Stimulated activated CD8-positive, alpha-beta memory T cell treated with anti-CD3 and anti-CD28 coated beads, Interleukin-4, amount 100 ng/mL, for 24 hours (primary cell): ENCODE data around the gene NAA60.

Experiments
- DNase-seq: peaks from one replicate; pipeline ENCODE4 v3.0.0-alpha.2; 2020; ENCODE audit warnings: low read depth

NAA60 gene

DNA sequence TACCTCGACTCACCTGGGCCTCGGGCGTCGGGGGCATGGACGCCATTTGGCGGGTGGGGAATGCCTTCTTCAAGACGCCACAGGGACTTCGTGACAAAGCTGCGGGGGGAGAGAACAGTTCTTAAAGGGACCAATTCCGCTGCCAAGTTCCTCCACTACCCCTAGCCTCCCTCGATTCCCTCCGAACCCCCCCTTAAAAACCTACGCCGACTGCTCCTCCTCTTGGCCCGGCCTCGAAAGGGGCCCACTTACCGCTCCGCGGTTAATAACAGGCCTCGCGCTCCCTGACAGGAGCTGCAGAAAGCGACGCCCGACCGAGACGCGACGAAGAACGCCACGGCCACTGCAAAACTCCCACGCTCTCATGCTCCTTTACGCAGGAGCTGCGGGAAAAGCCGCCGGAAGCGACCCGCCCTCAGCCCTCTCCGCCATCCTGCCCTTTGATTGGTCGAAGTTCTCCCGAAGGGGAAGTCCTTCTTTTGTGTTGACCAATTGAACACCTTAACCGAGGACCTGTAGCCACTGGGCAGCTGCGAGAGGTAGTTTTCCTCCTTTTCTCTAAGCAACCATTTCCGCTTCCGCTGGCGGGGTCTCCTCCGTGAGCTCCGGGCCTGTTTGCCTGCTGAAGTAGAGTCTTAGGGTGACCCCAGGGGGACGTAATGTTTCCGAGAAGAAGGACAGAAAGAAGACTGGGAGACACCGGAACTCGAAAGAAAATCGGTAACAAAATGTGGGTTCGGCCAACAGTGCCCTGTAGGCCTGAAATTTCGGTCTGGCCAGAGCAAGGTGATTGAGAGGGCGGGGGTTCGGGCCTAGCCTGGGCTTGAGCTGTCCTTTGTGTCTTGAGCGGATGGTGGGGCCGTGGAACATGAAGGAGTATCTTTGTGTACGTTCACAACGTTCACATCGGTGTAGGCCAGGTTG lies at the start of gene NAA60, which contains the start of gene ZNF597:
NAA60 (plus strand) TSS at position 573 of the 924 bp plus-strand sequence. CDS start 32,548 bp downstream, outside the sequence.
ZNF597 (minus strand) TSS at position 397 of the 924 bp plus-strand sequence; CDS start at position 46, 351 bp downstream.
- DNase-seq, result peak; percentile 61

DNA sequence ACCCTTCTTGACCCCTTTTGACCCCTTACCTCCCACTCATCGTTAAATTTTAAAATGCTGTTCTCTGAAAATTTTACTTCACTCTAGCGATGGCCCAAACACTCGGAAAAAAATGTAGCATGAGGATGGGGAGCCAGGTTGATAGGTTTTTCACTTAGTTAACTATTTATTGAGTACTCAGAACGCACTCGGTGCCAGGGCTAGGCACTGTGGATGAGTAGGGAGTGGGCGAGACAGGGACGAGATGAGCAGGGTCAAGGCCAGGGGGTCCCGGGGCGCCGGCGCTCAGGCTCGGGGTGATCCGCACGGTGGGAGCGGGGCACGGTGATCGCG lies 43.1 kb upstream of the NAA60 start:
- DNase-seq, result no peak

DNA sequence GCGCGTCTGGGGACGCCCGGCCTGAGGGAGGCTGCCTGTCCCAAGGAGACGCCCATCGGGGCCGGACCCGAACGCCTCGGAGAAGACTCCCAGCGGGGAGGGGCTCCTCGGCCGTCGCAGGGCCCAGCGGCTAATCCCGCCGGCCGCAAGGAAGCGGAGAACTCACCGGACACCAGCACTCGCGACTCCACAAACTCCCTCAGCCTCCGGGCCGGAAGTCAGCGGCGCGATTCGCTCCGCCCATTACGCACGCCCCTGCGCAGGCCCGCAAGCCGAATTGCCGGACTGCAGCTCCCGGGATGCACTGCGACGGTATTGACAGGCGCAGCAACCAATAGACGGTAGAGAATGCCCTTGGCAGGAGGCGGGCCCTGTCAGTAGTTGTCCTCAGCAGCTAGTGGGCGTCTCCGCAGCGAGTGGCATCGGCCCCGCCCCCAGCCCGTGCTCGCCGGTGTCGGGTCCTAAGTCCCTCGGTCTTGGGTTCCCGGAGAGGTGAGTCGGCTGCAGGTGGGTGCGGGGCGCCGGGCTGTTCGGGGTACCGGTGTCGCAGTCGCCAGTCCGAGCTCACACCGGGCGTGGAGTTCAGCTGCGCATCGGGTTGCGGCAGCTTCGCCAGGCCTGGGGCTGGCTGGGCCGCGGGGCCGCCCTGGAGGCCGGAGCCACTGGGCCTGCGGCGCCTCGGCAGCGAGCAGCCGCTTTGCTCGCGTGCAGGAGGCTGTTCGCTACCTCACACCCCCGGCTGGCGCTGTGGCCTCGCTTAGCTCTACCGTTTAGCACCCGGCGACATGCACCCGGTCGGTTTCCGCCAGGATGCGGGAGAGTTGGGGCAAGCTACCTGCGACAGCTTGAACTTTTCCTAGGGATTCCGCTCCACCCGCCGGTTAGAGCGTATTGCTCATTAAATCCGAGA lies 42.4 kb upstream of the NAA60 start, which contains the start of the genes ZNF174 and ZSCAN32:
ZNF174 (plus strand) TSS at position 437 of the 910 bp plus-strand sequence. CDS start 790 bp downstream, outside the sequence.
ZSCAN32 (minus strand) TSS at position 226 of the 910 bp plus-strand sequence. CDS start 3,447 bp downstream, outside the sequence.
- DNase-seq, result peak; percentile 97

DNA sequence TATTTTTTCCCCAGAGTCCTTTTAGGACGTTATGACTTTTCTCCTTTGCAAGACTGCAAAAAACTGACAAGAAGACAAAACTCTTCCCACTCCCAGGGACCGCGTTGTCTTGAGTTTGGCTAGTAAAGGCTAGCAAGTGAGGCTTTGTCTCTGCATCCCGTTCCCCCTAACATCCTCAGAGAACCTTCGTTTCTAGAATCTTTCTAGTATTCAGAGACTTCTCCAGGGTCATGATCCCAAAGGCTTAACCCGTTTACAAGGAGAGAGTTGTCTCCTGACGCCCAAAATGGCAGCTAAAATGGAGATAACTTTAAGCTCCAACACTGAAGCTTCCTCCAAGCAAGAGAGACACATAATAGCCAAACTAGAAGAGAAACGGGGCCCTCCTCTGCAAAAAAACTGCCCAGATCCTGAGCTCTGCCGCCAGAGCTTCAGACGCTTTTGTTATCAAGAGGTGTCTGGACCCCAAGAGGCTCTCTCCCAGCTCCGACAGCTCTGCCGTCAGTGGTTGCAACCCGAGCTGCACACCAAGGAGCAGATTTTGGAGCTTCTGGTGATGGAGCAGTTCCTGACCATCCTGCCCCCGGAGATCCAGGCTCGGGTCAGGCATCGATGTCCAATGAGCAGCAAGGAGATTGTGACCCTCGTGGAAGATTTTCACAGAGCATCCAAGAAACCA lies 41.6 kb upstream of the NAA60 start:
- DNase-seq, result no peak

DNA sequence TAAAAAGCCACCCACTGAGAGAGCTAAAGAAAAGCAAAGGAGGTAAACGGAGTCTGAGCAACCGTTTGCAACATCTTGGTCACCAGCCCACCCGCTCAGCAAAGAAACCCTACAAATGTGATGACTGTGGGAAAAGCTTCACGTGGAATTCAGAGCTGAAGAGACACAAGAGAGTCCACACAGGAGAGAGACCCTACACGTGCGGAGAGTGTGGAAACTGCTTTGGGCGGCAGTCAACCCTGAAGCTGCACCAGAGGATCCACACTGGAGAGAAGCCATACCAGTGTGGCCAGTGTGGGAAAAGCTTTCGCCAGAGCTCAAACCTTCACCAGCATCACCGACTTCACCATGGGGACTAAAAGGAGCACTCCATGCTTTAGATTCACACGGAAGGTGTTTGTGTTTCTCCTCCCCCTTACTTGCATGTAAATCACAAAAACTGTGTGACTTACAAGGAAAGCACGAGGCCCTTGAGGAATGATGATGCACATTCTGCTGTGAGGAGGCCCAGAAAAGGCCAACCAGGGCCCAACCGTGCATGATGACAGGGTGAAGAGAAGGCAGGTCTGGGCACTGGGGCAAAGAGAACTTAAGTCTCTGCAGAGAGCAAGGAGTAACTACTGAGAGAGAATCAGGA lies 34.8 kb upstream of the NAA60 start:
- DNase-seq, result no peak

DNA sequence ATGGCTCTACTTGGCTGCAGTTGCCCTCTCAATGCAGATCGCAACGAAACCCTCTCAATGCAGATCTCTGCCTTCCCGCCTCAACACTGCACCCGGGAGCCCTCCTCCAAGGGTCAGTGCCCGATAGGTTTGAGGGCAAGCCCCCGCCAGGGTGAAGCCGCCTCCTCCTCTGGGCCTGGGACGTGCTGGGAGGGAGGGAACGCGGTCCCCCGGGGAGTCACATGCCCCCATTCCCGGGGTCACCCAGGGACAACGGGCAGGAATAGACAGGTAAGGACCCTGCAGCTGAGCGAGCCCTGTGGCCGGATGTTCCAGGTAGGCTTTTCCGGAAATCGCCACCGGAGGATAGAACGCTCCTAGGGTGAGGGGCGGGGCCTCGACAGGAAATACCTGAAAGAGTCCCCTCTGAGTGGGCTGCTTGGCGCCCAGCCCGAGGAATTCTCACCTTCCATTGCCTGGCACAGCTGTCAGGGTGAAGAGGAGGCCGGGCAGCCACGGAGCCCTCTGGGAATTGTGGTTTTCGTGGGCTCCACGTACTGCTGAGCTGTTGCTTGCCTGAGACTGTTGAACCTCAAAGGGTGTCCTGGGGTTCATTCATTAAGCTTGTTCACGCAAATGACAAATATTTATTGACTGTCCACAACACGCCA lies 29.6 kb upstream of the NAA60 start:
- DNase-seq, result no peak

DNA sequence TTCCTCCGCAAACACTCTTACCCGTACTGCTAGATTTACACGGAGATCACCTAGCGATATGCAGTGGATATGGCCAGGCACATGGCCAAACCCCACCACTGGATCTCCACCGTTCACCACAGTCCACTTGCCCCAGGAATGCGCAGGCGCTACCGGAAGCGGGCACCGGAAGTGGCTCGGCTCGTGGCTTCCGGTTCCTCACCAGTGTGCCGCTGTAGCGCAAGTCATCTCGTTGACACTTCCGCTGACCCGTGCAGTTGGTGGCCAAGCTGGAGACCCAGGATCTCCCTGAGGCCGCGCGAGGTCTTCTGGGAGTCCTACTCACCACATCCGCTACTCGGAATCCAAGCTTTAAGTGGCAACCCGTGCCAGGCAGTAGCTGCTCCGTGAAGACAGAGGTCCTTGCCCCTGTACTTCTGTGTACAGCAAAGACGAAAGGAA lies 11.7 kb upstream of the NAA60 start:
- DNase-seq, result peak; percentile 60

DNA sequence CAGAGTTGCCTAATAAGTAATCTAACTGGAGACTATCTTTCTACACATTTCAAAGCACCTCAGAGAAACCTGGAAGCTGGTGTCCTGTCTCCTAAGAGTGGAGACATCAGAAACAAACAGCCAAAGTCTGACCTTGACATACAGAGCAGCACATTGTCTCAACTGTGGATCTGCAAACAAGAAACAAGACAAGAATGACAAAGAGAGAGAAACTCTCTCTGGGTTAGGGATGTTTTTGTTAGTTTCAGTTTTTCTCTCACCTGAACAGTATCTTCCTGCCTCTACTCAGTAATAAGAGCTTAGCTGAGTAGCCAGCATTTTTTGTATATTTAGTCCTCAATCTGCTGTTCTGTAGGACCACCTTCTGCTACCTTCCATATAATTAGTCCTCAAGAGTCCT lies 9.1 kb upstream of the NAA60 start:
- DNase-seq, result no peak

DNA sequence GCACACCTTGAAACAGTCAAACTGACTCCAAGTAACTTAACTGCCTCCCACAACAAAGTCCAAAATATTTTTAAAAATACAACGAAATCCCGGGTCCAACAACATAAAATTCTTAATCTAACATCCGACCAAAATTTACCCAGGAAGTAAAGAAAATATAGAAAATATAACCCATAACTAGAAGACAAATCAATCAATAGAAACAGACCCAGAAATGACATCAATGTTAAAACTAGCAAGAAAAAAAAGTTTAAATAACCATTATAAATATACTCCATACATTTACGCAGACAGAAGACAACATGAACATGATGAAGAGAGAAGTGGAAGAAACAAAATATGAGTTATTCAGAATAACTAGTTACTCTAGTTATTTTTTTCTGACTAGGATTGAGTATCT lies 3.8 kb upstream of the NAA60 start:
- no peak for DNase-seq

DNA sequence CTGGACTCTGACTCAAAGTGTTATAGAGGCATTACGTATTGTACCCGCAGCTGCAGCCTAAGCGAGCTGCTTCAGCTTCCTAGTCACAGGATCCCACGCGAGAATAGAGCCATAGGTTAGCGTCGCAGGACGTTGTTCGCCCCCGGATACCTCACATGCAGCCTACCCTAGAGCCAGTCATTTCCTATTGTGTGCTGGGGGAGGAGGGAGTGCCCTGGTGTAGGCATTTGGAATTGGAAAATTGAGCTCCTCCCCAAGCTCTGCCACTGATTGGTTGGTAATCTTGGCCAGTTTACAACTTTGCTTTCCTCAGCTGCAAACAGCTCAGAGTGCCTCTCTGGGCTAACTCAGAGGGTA lies 530 bp downstream of the NAA60 start:
- no peak for DNase-seq

DNA sequence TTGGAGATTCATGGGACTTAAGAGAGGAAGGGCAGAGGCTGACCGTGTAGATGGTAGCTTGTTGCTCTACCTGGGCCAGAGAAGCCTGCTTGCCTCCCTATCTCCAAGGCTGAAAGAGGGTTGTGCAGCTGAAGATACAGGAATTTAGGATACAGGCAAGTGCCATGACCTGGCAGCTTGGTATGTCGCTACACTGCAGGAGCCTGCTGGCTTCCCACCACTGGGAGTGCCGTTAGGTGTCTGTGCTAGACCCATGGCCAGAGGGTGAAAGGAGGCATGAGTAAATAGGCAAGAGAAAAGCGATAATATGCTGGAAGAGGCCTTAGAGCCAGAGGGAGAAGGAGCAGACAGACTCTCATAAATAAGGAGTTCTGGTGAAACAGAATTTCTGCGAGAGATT lies 10.6 kb downstream of the NAA60 start:
- DNase-seq, result no peak

DNA sequence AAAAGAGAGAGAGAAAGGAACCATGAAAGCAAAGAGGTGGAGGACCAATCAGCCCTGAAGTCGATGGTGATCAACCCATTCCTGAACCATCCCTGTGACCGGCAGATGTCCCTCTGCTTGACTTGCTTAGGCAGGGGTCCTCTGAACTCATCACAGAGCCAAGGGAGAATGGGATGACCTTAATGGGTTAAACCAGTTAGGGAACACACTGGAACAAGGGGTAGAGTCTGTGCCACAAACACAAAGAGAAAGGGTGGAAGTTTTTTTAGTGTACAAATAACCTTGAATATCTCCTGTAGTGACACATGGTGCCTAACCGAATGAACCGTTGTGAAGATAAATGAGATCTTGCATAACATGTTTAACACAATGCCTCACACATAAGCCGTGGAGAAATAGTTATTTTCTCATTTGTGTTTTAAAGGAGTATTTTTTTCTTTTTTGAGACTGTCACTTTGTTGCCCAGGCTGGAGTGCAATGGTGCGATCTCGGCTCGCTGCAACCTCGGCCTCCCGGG lies 11.2 kb downstream of the NAA60 start:
- DNase-seq, result no peak

DNA sequence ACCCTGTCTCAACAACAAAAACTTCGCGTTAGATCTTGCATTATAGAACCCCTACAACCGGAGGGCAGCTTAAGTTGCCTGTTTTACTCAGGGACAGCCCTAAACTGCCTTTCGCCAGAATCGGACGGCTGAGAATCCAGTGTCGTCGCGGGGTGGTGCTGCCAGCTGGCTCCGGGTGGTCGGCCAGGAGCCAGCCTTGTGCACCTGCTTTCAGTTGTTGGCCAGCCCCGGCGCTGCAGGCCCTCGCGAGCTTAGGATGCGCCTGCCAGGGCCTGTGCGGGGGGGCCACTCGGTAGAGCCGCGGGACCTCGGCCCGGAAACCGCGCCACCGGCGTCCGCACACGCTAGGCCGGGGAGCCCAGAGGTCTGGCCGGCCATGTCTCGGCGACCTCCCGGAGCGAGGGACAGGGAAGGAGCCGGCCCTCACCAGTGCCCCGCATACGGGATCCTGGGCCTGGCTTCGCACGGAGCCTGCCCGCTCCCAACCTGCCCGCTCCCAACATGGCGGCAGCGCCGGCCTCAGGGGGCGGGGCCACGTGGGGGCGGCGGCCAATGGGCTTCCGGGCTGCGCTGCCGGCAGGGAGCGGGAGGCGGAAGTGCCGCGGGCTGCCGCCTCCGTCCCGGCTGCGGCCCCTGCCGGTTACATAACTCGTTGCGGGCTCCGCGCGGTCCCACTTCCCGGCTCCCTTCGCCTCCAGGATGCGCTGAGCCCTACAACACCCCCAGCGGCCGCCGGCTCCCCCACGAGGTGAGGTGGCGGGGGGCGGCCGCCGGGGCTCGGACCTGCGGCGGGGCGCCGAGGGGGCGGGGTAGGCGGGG lies 14.2 kb downstream of the NAA60 start:
- peak; percentile 82 for DNase-seq

DNA sequence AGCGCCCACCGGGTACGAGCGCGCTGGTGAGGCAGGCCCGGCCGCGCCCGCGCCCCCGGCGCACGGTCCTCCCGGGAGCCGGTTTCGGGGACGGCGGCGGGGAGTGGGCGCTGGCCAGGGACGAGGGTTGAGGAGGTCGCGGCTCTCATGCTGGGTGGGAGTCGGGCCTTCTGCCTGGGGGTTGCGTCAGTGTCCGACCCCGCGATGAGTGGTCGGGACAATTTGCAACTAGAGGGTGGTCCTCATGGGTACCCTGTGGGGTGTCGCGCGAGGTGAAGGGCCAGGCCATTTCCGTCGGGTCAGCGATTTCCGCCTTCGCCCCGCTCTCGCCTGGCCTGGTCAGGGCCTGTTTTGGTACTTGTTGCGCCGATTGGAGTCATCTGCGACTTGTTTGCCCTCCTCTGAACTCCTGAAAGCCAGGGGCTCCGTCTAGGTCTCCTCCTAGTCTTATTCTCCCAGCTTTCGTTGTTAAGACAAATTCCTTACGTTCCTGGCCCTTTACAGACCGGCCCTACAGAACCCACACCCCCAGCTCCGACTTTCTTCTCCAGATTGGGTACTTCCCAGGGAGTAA lies 14.9 kb downstream of the NAA60 start:
- DNase-seq, result no peak

DNA sequence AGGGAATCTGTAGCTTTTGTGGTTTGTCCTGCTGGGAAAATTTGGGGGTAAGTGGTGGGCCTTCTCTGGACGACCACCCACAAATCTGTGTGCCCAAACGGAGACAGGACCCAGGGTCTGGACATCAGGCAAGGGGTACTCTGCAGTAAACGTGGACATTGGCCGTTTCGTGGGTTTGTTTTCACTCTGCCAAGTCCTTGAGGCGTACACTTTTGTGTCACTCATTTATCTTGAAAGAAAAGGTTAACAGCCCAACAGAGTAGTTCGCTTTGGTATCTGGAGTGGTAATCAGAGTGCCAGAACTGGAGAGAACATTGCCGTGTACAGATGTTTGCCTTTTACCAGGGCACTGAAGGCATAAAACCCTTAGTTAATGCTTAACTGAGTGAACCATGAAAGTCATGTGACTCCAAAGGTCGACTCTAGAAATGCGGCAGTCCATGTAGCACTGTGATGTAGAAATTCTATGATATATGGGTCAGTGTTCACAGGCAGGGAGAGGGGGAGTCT lies 15.4 kb downstream of the NAA60 start:
- no peak for DNase-seq

DNA sequence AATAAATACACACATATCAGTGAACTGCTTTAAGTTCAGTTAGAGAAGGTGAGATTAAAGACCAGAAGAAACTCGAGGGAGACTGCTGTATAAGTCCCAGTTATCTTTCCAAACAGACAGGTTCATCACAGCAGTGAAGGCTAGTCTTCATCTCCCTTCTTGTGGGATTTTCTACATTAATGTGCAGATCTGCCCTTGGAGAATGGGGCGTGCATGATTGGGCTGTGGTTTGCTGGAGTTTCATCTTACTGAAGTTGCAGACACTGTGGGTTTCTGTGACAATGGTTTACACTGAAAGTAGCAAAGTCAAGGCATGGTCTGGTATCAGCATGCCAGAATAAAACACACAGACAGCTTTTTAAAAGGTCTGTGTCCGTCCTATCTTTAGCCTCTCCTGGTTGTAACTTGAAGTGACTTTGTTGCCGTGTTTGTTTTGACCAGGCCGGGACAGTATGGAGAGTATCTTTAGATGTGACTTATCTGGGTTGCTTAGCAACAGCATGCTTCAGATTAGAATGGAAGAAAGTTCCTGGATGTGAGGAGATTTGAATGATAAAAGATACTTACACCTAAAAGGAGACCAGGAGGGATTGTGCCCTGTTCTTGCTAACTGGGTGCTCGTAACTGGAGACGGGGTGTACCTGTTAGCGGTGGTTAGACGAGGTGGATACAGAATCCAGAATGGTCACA lies 16.1 kb downstream of the NAA60 start:
- no peak for DNase-seq

DNA sequence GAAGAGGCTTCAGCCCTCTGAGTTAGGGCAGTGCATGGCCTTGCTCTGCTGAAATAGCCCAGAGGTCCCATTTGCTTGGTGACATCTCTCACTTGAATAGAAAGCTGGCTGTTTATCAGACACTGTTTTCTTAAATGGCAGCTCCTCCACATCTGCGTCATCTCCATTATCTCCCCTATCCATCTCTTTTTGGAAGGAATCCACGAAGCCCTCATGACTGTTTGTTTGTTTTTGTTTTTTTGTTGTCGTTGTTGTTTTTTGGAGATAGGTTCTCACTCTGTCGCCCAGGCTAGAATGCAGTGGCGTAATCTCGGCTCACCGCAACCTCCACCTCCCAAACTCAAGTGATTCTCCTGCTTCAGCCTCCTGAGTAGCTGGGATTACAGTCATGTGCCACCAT lies 16.6 kb downstream of the NAA60 start:
- DNase-seq, result no peak

DNA sequence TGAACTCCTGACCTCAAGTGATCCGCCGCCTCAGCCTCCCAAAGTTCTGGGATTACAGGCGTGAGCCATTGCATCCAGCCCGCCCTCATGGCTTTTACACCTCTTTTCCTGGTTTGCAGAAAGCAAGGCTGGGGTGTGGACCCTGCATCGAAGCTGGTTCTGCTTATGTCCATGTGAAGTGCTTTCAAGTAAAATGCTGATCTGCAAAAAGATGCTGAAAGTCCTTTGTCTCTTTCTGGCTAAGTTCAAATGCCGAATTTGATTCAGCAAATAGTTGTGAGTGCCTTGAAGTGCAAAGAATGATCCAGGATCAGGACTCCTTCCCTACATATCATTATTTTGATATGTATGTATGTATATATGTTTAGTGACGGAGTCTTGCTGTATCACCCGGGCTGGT lies 17.1 kb downstream of the NAA60 start:
- DNase-seq, result no peak

DNA sequence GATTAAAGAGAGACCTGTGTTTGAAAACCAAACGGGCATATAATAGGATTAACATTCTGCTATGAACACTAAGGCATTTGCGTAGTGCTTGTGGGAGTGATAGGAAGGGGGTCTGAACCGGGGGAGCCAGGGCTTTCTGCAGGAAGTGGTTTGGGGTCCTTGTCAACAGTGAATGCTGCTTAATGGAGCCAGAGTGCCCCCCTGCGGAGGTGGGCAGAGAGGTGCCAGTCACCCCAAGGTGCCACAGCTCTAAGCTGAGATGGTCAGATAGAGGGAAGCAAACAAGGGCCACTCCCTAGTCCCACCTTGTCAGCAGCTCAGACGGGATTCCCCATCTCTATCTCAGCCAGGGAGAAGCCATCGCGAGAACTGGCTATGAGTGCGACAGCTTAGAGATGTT lies 17.7 kb downstream of the NAA60 start:
- DNase-seq, result peak; percentile 26
